Naive thymus-derived CD4-positive, alpha-beta T cell (primary cell): ENCODE data around the gene OR2T8. TPM values are rescaled to one million over a fixed set of nuclear protein-coding genes. Genes with fewer than 3 reads are reported as not detected.
A peak's percentile ranks its signal among the peaks of the same experiment; 100 is the strongest.
"Not testable (repeated sequence)": the region's sequence is repeated elsewhere in the genome, so short reads cannot be mapped to it uniquely, and the experiment has no call there.

Experiments
- ATAC-seq: fragments of 150-1000 bp; cut with Tn5 transposase; 2 replicates; pipeline ENCODE4 v1.10.0; 2021; ENCODE audit warnings: mild to moderate bottlenecking, moderate library complexity
- CTCF ChIA-PET: fragments of 350-600 bp; sonication (Branson Sonifier 250); formaldehyde crosslinking; loops from one replicate; lab custom pipeline; 2021; ENCODE audit warnings: antibody characterized with exemption; lab: Charles Lee
- POLR2A ChIA-PET: fragments of 350-600 bp; sonication (Branson Sonifier 250); formaldehyde crosslinking; loops from one replicate; lab custom pipeline; 2021; ENCODE audit warnings: antibody characterized with exemption, inconsistent platforms; lab: Charles Lee
- DNase-seq, 9 donors: peaks; one replicate each; pipeline versions ENCODE4 v3.0.0 to v3.0.0-alpha.2; 2020 to 2022; ENCODE audit warnings: mixed read lengths in 1 of 9
- H3K27ac ChIP-seq: one replicate; pipeline ENCODE4 v1.7.0; 2013; ENCODE audit warnings: mild to moderate bottlenecking, low read depth, low read length, moderate library complexity
- H3K27me3 ChIP-seq, 2 donors: one replicate each; pipeline ENCODE4 v1.7.0; 2013; ENCODE audit warnings: low read length in 2 of 2, mild to moderate bottlenecking in 2 of 2, moderate library complexity in 2 of 2; ENCODE audit not compliant: control insufficient read depth in 2 of 2, insufficient read depth in 2 of 2
- H3K36me3 ChIP-seq, 3 experiments: 1 replicate in 2 of 3; 2 replicates in 1 of 3; pipeline ENCODE4 v1.7.0; 2013; ENCODE audit warnings: low read length in 3 of 3, mild to moderate bottlenecking in 3 of 3, moderate library complexity in 1 of 3; ENCODE audit not compliant: insufficient read depth in 3 of 3, control insufficient read depth in 2 of 3
- H3K4me1 ChIP-seq, 2 donors: one replicate each; pipeline ENCODE4 v1.7.0; 2013; ENCODE audit warnings: low read length in 2 of 2, mild to moderate bottlenecking in 2 of 2, moderate library complexity in 1 of 2; ENCODE audit not compliant: control insufficient read depth in 2 of 2, insufficient read depth in 2 of 2
- H3K4me3 ChIP-seq: 2 replicates; pipeline ENCODE4 v1.7.0; 2013; ENCODE audit warnings: mild to moderate bottlenecking, low read length
- H3K9me3 ChIP-seq, 3 experiments: 1 replicate in 2 of 3; 2 replicates in 1 of 3; pipeline ENCODE4 v1.7.0; 2013; ENCODE audit warnings: low read length in 3 of 3; ENCODE audit not compliant: control insufficient read depth in 2 of 3
- H3K27ac Mint-ChIP-seq, 9 donors: one replicate each; pipeline ENCODE4 v1.8.0; 2020 to 2022; ENCODE audit warnings: mixed read lengths in 9 of 9, mild to moderate bottlenecking in 8 of 9, moderate library complexity in 5 of 9, inconsistent platforms in 2 of 9
- H3K27me3 Mint-ChIP-seq, 5 donors: one replicate each; pipeline ENCODE4 v1.8.0; 2021 to 2022; ENCODE audit warnings: mixed read lengths in 5 of 5, mild to moderate bottlenecking in 1 of 5
- H3K36me3 Mint-ChIP-seq, 5 donors: one replicate each; pipeline ENCODE4 v1.8.0; 2020 to 2022; ENCODE audit warnings: mixed read lengths in 5 of 5, mild to moderate bottlenecking in 3 of 5, inconsistent platforms in 1 of 5
- H3K4me1 Mint-ChIP-seq, 7 donors: one replicate each; pipeline ENCODE4 v1.8.0; 2020 to 2022; ENCODE audit warnings: mixed read lengths in 7 of 7, mild to moderate bottlenecking in 3 of 7, inconsistent platforms in 1 of 7
- H3K4me3 Mint-ChIP-seq, 10 donors: one replicate each; pipeline ENCODE4 v1.8.0; 2020 to 2022; ENCODE audit warnings: mild to moderate bottlenecking in 10 of 10, mixed read lengths in 10 of 10, moderate library complexity in 6 of 10, inconsistent platforms in 2 of 10
- H3K9me3 Mint-ChIP-seq, 11 donors: one replicate each; pipeline ENCODE4 v1.8.0; 2020 to 2022; ENCODE audit warnings: mixed read lengths in 11 of 11, mild to moderate bottlenecking in 4 of 11, inconsistent platforms in 1 of 11, moderate library complexity in 1 of 11
- intact Hi-C, 2 donors: fragments of 100-400 bp; cut with micrococcal nuclease; formaldehyde crosslinking; loops; one replicate each; pipeline ENCODE4 v1.15.1; 2023
- polyA plus RNA-seq, 2 donors: library from polyadenylated mRNA; unstranded; fragments of 300-500 nt; fragmentation: Illumina TruSeq; gene quantifications; one replicate each; pipeline ENCODE4 v1.2.3, GENCODE V29; 2021
- total RNA-seq, 6 experiments: library from RNA in 5 of 6; stranded (reverse) in 5 of 6; gene quantifications; 1 replicate in 5 of 6; 2 replicates in 1 of 6; pipeline ENCODE4 v1.2.3 and lab custom pipeline; 2021 to 2026

Gene OR2T8
- total and polyA plus RNA-seq, 7 experiments from 2014 or later: not detected

DNA sequence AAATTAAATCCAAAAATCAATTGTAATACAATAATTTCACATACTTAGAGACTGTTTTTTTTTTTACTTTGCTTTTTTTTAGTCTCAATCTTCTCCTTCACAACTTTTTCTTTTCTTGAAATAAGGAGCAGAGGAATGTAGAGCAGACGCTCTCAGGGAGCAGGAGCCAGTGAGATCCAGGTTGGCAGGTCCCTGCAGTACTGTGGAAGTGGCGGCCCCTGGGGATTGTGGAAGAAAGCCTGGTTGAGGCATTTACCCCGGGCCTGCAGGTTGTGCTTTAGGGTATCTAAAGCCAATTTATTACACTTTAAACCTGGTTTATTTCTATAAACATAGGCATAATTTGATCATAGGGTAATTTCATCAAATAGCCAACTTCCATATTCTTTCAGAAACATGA is 3.9 kb downstream of the OR2T8 start:
- Mint-ChIP-seq H3K4me1 (no peaks in the 10 kb centered on the region), H3K9me3 (no peaks in the 10 kb centered on the region), H3K27ac (no peak overlapping the region), H3K36me3 (no peaks in the 10 kb centered on the region), H3K27me3 (peaks cover 0 to 14% (median 3%) of the 10 kb centered on the region in 5 donors), H3K4me3 (no peak overlapping the region)
- Histone ChIP-seq H3K9me3 (no peaks in the 10 kb centered on the region), H3K27me3 (no peaks in the 10 kb centered on the region), H3K4me1 (no peaks in the 10 kb centered on the region), H3K27ac (no peak overlapping the region), H3K36me3 (no peaks in the 10 kb centered on the region), H3K4me3 (no peak overlapping the region)
- DNase-seq (no peak), ATAC-seq (no peak)
- ChIA-PET POLR2A (no interaction called here), CTCF (no interaction called here)
- intact Hi-C loops: no loop called here

DNA sequence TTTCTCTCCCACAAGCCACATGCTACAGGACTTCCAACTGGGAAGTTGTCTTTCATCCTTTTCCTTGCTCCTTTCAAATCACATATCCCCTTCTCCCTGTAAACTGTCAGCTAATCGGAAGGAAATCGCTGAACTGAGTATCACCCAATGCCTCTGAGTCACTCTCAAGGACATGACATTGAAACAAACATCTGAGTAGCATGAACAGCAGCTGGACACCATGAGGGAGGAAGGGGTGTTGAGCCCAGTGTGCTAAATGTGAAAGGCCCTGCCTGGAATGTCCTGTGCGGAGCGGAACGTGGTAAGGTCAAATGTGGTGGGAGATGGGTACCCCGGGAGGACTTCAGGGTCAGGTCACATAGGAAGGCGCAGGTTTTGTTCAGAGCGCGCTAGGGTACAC is 4.8 kb downstream of the OR2T8 start, which contains the start of gene OR2AJ1:
Gene OR2AJ1 (plus strand): TSS at position 22 of the 400 bp plus-strand sequence. CDS start 8,880 bp downstream, outside the sequence.
- Mint-ChIP-seq H3K27ac (no peak within 1 kb of the TSS), H3K4me1 (no peaks in the 10 kb centered on the region), H3K4me3 (no peak within 1 kb of the TSS), H3K27me3 (peaks cover 0 to 13% (median 3%) of the 10 kb centered on the region in 5 donors), H3K36me3 (no peaks in the 10 kb centered on the region), H3K9me3 (no peaks in the 10 kb centered on the region)
- no peaks in the 10 kb centered on the region for H3K9me3 ChIP-seq
- DNase-seq (no peak), ATAC-seq (no peak)
- no peaks in the 10 kb centered on the region for H3K36me3 ChIP-seq
- ChIA-PET POLR2A (no interaction called here), CTCF (no interaction called here)
- no peaks in the 10 kb centered on the region for H3K27me3 ChIP-seq
- intact Hi-C loops: no loop called here
- no peak within 1 kb of the TSS for H3K27ac ChIP-seq
- H3K4me1 ChIP-seq: no peaks in the 10 kb centered on the region
- H3K4me3 ChIP-seq: no peak within 1 kb of the TSS

DNA sequence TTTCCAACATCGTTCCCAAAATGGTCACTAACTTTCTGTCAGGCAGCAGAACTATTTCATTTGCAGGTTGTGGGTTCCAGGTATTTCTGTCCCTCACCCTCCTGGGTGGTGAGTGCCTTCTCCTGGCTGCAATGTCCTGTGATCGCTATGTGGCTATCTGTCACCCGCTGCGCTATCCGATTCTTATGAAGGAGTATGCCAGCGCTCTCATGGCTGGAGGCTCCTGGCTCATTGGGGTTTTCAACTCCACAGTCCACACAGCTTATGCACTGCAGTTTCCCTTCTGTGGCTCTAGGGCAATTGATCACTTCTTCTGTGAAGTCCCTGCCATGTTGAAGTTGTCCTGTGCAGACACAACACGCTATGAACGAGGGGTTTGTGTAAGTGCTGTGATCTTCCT is 13.9 kb downstream of the OR2T8 start:
- ChIA-PET CTCF (interaction anchor here (0.6 kb wide), 1 partner anchor 11 kb away, joined by 3 read pairs; no protein-coding TSS in a partner anchor), POLR2A (no interaction called here)
- peaks cover 0 to 8% (median 0%) of the 10 kb centered on the region in 7 donors for H3K4me1 Mint-ChIP-seq
- DNase-seq (no peak), ATAC-seq (no peak)
- Histone ChIP-seq H3K27ac (no peak overlapping the region), H3K9me3 (no peaks in the 10 kb centered on the region), H3K27me3 (no peaks in the 10 kb centered on the region), H3K36me3 (no peaks in the 10 kb centered on the region), H3K4me1 (no peaks in the 10 kb centered on the region), H3K4me3 (no peak overlapping the region)
- peaks cover 0 to 14% (median 0%) of the 10 kb centered on the region in 11 donors for H3K9me3 Mint-ChIP-seq
- peaks cover 0 to 13% (median 5%) of the 10 kb centered on the region in 5 donors for H3K27me3 Mint-ChIP-seq
- intact Hi-C loops: loop anchor here in 1 of 2 donors (10.0 kb wide), 3 partner anchors 249 to 751 kb away; partner anchors contain the start of gene OR2T1
- H3K36me3 Mint-ChIP-seq: no peaks in the 10 kb centered on the region
- no peak overlapping the region for H3K4me3 Mint-ChIP-seq
- H3K27ac Mint-ChIP-seq: no peak overlapping the region

DNA sequence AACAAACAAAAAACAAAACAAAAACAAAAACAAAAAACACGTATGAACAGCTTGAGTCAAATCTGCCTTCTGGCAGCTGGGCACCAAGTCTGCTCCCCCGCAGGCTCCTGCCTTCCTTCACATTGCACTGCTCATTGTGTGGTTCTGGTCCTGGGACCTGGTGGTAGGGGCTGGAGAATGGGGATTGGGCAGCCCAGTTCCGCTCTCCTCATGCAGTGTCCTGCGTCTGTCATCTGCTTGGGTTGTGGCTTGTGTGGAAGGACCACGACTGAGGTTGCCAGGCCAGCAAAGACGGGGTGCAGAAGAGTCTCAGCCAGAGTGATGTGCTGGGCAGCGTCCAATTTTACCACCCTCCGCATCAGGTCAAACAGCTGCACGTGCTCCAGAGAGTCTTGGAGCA is 15.7 kb downstream of the OR2T8 start:
- peaks cover 0 to 14% (median 0%) of the 10 kb centered on the region in 11 donors for H3K9me3 Mint-ChIP-seq
- peaks cover 0 to 9% (median 0%) of the 10 kb centered on the region in 7 donors for H3K4me1 Mint-ChIP-seq
- H3K36me3 Mint-ChIP-seq: no peaks in the 10 kb centered on the region
- H3K9me3 ChIP-seq: no peaks in the 10 kb centered on the region
- H3K27ac Mint-ChIP-seq: no peak overlapping the region
- intact Hi-C loops: loop anchor here (2.0 to 10.0 kb wide), 5 partner anchors 29 to 752 kb away; partner anchors contain the start of gene OR2T1 (in 1 of the 2)
- ATAC-seq: no peak
- peaks cover 0 to 12% (median 5%) of the 10 kb centered on the region in 5 donors for H3K27me3 Mint-ChIP-seq
- no peak overlapping the region for H3K4me3 ChIP-seq
- H3K4me1 ChIP-seq: no peaks in the 10 kb centered on the region
- H3K27me3 ChIP-seq: no peaks in the 10 kb centered on the region
- ChIA-PET POLR2A (no interaction called here), CTCF (interaction anchor here (1.0 kb wide), 1 partner anchor 21 kb away, joined by 3 read pairs; no protein-coding TSS in a partner anchor)
- no peak for DNase-seq
- peak overlapping the region in 3 of 10 donors; percentile 5 to 38 (median 33) for H3K4me3 Mint-ChIP-seq
- H3K36me3 ChIP-seq: no peaks in the 10 kb centered on the region
- H3K27ac ChIP-seq: no peak overlapping the region

DNA sequence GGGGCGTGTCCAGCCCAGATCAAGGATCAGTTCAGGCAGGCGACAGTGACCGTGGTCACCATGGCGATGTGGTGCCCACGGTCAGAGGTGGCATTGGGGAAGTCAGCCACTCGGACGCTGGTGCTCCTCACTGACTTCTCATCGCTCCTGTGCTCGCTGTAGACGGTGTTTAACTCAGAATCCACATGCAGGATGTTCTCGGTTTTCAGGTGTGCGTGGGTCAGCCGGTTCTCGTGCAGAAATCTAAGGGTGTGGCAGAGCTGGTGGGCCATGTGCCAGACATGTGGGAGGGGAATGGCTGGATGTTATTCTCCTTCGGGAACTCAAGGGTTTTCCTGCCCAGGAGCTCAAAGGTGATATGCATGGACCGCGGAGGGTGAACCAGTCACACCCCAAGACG is 16.4 kb downstream of the OR2T8 start:
- no peak for DNase-seq
- Histone ChIP-seq H3K36me3 (no peaks in the 10 kb centered on the region), H3K27ac (no peak overlapping the region), H3K27me3 (no peaks in the 10 kb centered on the region), H3K4me1 (no peaks in the 10 kb centered on the region), H3K4me3 (no peak overlapping the region), H3K9me3 (no peaks in the 10 kb centered on the region)
- H3K27me3 Mint-ChIP-seq: peaks cover 0 to 6% (median 2%) of the 10 kb centered on the region in 5 donors
- H3K9me3 Mint-ChIP-seq: peaks cover 0 to 14% (median 0%) of the 10 kb centered on the region in 11 donors
- intact Hi-C loops: loop anchor here (2.0 to 10.0 kb wide), 5 partner anchors 30 to 751 kb away; partner anchors contain the start of gene OR2T1 (in 1 of the 2)
- peaks cover 0 to 15% (median 0%) of the 10 kb centered on the region in 7 donors for H3K4me1 Mint-ChIP-seq
- no peaks in the 10 kb centered on the region for H3K36me3 Mint-ChIP-seq
- peak overlapping the region in 1 of 9 donors; percentile 41 for H3K27ac Mint-ChIP-seq
- ChIA-PET CTCF (interaction anchor here (1.0 kb wide), 1 partner anchor 22 kb away, joined by 3 read pairs; no protein-coding TSS in a partner anchor), POLR2A (no interaction called here)
- no peak for ATAC-seq
- peak overlapping the region in 3 of 10 donors; percentile 5 to 88 (median 43) for H3K4me3 Mint-ChIP-seq

DNA sequence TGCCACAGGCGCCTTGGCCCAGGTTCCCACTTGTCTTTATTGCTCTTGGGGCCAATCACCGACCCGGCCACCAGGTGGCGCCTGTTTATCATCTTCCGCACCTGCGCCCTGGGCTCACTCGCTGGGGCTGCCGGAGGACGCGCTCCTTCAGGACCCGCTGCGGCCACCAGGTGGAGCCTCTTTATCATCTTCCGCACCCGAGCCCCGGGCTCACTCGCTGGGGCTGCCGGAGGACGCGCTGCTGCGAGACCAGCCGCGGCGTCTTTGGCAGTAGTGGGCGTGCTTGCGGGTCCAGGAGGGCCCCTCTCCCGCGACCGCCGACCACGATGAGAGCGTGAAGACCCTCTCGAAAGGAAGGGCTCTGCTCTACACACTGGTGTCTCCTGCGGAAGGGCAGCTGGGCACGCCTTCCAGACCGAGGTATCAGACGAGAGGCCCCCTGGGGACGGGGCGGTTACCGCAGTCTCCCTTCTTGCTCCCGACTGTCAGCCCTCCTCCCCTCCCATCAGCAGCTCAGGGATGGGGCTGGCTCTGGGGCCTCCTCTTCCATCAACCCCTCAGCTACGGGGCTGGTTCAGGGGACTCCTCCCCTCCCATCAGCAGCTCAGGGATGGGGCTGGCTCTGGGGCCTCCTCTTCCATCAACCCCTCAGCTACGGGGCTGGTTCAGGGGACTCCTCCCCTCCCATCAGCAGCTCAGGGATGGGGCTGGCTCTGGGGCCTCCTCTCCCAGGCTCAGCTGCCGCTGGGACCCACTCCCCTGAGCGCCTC is 17.1 kb downstream of the OR2T8 start:
- Histone ChIP-seq H3K4me3 (peak overlapping the region; percentile 69), H3K27ac (peak overlapping the region; percentile 49)
- H3K27ac Mint-ChIP-seq: peak overlapping the region in 8 of 9 donors; percentile 22 to 85 (median 60)
- H3K36me3 ChIP-seq, H3K27me3 Mint-ChIP-seq, H3K9me3 ChIP-seq, H3K27me3 ChIP-seq, H3K36me3 Mint-ChIP-seq, H3K4me1 ChIP-seq, CTCF ChIA-PET, POLR2A ChIA-PET: not testable (repeated sequence)
- DNase-seq (peak; percentile 78 to 92 (median 85)), ATAC-seq (peak; percentile 99)
- intact Hi-C loops: loop anchor here (1.0 to 10.0 kb wide), 6 partner anchors 30 to 870 kb away; partner anchors contain the start of gene OR2T1 (in 1 of the 2)
- H3K4me1 Mint-ChIP-seq: peaks cover 0 to 15% (median 0%) of the 10 kb centered on the region in 7 donors
- H3K4me3 Mint-ChIP-seq: peak overlapping the region; percentile 66 to 88 (median 82)
- H3K9me3 Mint-ChIP-seq: peaks cover 0 to 14% (median 0%) of the 10 kb centered on the region in 11 donors
